Neural cell (in vitro differentiated cells): Measurements from ENCODE around the gene KIRREL3.

Experiments
- TAF1 ChIP-seq: IDR thresholded peaks from 2 replicates; pipeline ENCODE4 v1.6.1; 2012; ENCODE audit warnings: low read depth
- TF ChIP-seq, protein P1 (sequence below): fragments of 450-650 bp; IDR thresholded peaks from 2 replicates; pipeline ENCODE4 v1.5.1; 2014; ENCODE audit warnings: antibody characterized with exemption, mild to moderate bottlenecking, moderate library complexity; ENCODE audit not compliant: poor library complexity, severe bottlenecking

DNA sequence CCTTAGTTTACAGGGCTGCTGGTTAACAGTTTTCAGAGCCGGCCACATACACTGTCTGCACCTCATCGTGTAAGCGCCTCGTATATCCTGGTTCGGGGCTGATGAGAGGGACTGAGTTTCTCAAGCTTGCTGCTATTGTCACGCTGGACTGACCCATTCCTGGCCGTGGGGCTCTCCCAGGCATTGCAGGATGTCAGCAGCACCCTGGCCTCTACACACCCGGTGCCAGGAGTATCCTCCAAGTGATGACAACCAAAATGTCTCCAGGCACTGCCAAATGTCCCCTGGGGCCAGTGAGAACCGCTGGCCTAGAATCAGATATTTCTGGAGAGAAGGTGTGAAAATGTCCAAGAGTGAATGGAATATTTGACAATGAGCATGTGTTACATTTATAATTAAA, 562.3 kb downstream of the KIRREL3 start:
- TF ChIP-seq, protein P1, sequence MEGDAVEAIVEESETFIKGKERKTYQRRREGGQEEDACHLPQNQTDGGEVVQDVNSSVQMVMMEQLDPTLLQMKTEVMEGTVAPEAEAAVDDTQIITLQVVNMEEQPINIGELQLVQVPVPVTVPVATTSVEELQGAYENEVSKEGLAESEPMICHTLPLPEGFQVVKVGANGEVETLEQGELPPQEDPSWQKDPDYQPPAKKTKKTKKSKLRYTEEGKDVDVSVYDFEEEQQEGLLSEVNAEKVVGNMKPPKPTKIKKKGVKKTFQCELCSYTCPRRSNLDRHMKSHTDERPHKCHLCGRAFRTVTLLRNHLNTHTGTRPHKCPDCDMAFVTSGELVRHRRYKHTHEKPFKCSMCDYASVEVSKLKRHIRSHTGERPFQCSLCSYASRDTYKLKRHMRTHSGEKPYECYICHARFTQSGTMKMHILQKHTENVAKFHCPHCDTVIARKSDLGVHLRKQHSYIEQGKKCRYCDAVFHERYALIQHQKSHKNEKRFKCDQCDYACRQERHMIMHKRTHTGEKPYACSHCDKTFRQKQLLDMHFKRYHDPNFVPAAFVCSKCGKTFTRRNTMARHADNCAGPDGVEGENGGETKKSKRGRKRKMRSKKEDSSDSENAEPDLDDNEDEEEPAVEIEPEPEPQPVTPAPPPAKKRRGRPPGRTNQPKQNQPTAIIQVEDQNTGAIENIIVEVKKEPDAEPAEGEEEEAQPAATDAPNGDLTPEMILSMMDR = no peak
- TF ChIP-seq TAF1 = no peak
